Left lung (tissue), 10 donors: ENCODE data around the gene DNA2. TPM values are rescaled to one million over a fixed set of nuclear protein-coding genes. Genes with fewer than 3 reads are reported as not detected.

Source experiments
- ATAC-seq: fragments of 200-7000 bp; cut with Tn5 transposase; one replicate; pipeline ENCODE4 v1.9.1; 2020; ENCODE audit warnings: moderate library complexity
- DNase-seq, 4 donors: peaks; one replicate each; pipeline ENCODE4 v3.0.0-alpha.2; 2013 to 2020
- H3K27ac ChIP-seq, 2 donors: fragments of 200-600 bp; sonication (generic) in 1 of 2; one replicate each; pipeline versions ENCODE4 v1.5.0 to v1.8.0; 2020 to 2021
- H3K27me3 ChIP-seq, 2 donors: fragments of 200-600 bp; sonication (generic) in 1 of 2; one replicate each; pipeline versions ENCODE4 v1.5.0 to v1.8.0; 2020 to 2021
- H3K36me3 ChIP-seq, 2 donors: fragments of 200-600 bp; sonication (generic) in 1 of 2; one replicate each; pipeline versions ENCODE4 v1.5.0 to v1.8.0; 2020 to 2021
- H3K4me1 ChIP-seq, 2 donors: fragments of 200-600 bp; one replicate each; pipeline ENCODE4 v1.8.0; 2021
- H3K4me3 ChIP-seq, 2 donors: fragments of 200-600 bp; sonication (generic) in 1 of 2; one replicate each; pipeline versions ENCODE4 v1.5.0 to v1.8.0; 2020 to 2021; ENCODE audit warnings: mild to moderate bottlenecking in 1 of 2
- H3K9me3 ChIP-seq, 2 donors: fragments of 200-600 bp; sonication (generic) in 1 of 2; one replicate each; pipeline versions ENCODE4 v1.5.0 to v1.8.0; 2020 to 2021
- CTCF ChIP-seq, 2 donors: fragments of 200-600 bp; sonication (generic) in 1 of 2; IDR thresholded peaks; one replicate each; pipeline versions ENCODE4 v1.5.0 to v1.8.0; 2021; ENCODE audit warnings: antibody characterized with exemption in 2 of 2
- intact Hi-C, 2 donors: fragments of 100-400 bp; cut with DNase I; formaldehyde crosslinking; loops; one replicate each; pipeline versions ENCODE4 v1.11.2 to v1.14.2; 2022
- polyA plus RNA-seq, 6 donors: library from polyadenylated mRNA; unstranded; fragments of 120-200 nt; gene quantifications; one replicate each; pipeline ENCODE4 v1.2.1, GENCODE V29; 2013; ENCODE audit not compliant: insufficient read length in 6 of 6
- total RNA-seq, 2 donors: library from RNA; stranded (reverse); fragmentation: NEBNext Ultra II Directional; extraction: Animal tissue kit (Norgen Biotek cat#: 25700); gene quantifications; one replicate each; pipeline ENCODE4 v1.2.1, GENCODE V29; 2021
- donor health status: DM: no; HTN: yes; CAD: no.
- donor health status: DM: no; HTN: no; CAD: no.

DNA2 gene
- total and polyA plus RNA-seq, 8 donors: 7.2 to 14.6 (median 10.3) TPM

GRCh38 chr10:68385740-68386139 lies 86.0 kb downstream of the DNA2 start:
- H3K36me3 ChIP-seq: peaks cover 0 to 91% of the 10 kb centered on the region in 2 donors
- no peak overlapping the region for H3K27ac ChIP-seq
- H3K27me3 ChIP-seq: no peaks in the 10 kb centered on the region
- intact Hi-C loops: no loop called here
- H3K9me3 ChIP-seq: no peaks in the 10 kb centered on the region
- no peak overlapping the region for H3K4me3 ChIP-seq
- ATAC-seq: no peak
- no peak for DNase-seq
- no peak for TF ChIP-seq CTCF (IDR thresholded peaks at IDR 0.05)
- no peaks in the 10 kb centered on the region for H3K4me1 ChIP-seq

GRCh38 chr10:68371604-68372003 lies 100.2 kb downstream of the DNA2 start:
- H3K36me3 ChIP-seq: peaks cover 3 to 76% of the 10 kb centered on the region in 2 donors
- peaks cover 0 to 17% of the 10 kb centered on the region in 2 donors for H3K9me3 ChIP-seq
- TF ChIP-seq CTCF (IDR thresholded peaks at IDR 0.05): no peak
- intact Hi-C loops: no loop called here
- H3K27me3 ChIP-seq: no peaks in the 10 kb centered on the region
- H3K4me1 ChIP-seq: no peaks in the 10 kb centered on the region
- no peak for DNase-seq
- no peak overlapping the region for H3K4me3 ChIP-seq
- H3K27ac ChIP-seq: no peak overlapping the region
- ATAC-seq: no peak

- Histone ChIP-seq H3K9me3 (peaks cover 0 to 12% of the 10 kb centered on the region in 2 donors), H3K4me3 (no peak overlapping the region), H3K36me3 (peaks cover 0 to 56% of the 10 kb centered on the region in 2 donors), H3K27ac (no peak overlapping the region), H3K27me3 (no peaks in the 10 kb centered on the region), H3K4me1 (no peaks in the 10 kb centered on the region)
- ATAC-seq: no peak
- intact Hi-C loops: no loop called here
- peak in 1 of 4 donors; percentile 4 for DNase-seq
- no peak for TF ChIP-seq CTCF (IDR thresholded peaks at IDR 0.05)
Observed at GRCh38 chr10:68367121-68367520, 104.7 kb downstream of the DNA2 start.

- DNase-seq (no peak), ATAC-seq (no peak)
- peaks cover 0 to 6% of the 10 kb centered on the region in 2 donors for H3K9me3 ChIP-seq
- no peaks in the 10 kb centered on the region for H3K4me1 ChIP-seq
- no peak overlapping the region for H3K4me3 ChIP-seq
- no peaks in the 10 kb centered on the region for H3K27me3 ChIP-seq
- peaks cover 0 to 56% of the 10 kb centered on the region in 2 donors for H3K36me3 ChIP-seq
- TF ChIP-seq CTCF (IDR thresholded peaks at IDR 0.05): no peak
- no peak overlapping the region for H3K27ac ChIP-seq
- intact Hi-C loops: no loop called here
Observed at GRCh38 chr10:68366600-68366999, 105.2 kb downstream of the DNA2 start.

- DNase-seq (no peak), ATAC-seq (no peak)
- no peaks in the 10 kb centered on the region for H3K9me3 ChIP-seq
- no peaks in the 10 kb centered on the region for H3K27me3 ChIP-seq
- H3K27ac ChIP-seq: no peak overlapping the region
- no peaks in the 10 kb centered on the region for H3K4me1 ChIP-seq
- H3K4me3 ChIP-seq: no peak overlapping the region
- peaks cover 0 to 56% of the 10 kb centered on the region in 2 donors for H3K36me3 ChIP-seq
- no peak for TF ChIP-seq CTCF (IDR thresholded peaks at IDR 0.05)
- intact Hi-C loops: no loop called here
Observed at GRCh38 chr10:68365611-68366010, 106.2 kb downstream of the DNA2 start.
